Trophoblast cell (in vitro differentiated cells and primary cell): ENCODE measurements around the gene FBXO48.
A peak's percentile ranks its signal among the peaks of the same experiment; 100 is the strongest.

Experiments used
- DNase-seq, 2 donors: peaks; one replicate each; pipeline ENCODE4 v3.0.0-alpha.2; 2016
- H2AFZ ChIP-seq: 2 replicates; pipeline ENCODE4 v1.6.1; 2013; ENCODE audit warnings: low read length, moderate library complexity, mild to moderate bottlenecking; ENCODE audit not compliant: insufficient read depth, poor library complexity
- H2AK5ac ChIP-seq: 2 replicates; pipeline ENCODE4 v1.6.1; 2013; ENCODE audit warnings: mild to moderate bottlenecking, low read length
- H2BK120ac ChIP-seq: 2 replicates; pipeline ENCODE4 v1.6.1; 2013; ENCODE audit warnings: low read length, mild to moderate bottlenecking, moderate library complexity; ENCODE audit not compliant: insufficient read depth, poor library complexity
- H2BK12ac ChIP-seq: 2 replicates; pipeline ENCODE4 v1.6.1; 2013; ENCODE audit warnings: mild to moderate bottlenecking, low read length, moderate library complexity
- H2BK5ac ChIP-seq: 2 replicates; pipeline ENCODE4 v1.6.1; 2013; ENCODE audit warnings: low read length, low read depth, moderate library complexity, mild to moderate bottlenecking; ENCODE audit not compliant: poor library complexity
- H3K14ac ChIP-seq: 2 replicates; pipeline ENCODE4 v1.6.1; 2013; ENCODE audit warnings: mild to moderate bottlenecking, low read length
- H3K18ac ChIP-seq: 2 replicates; pipeline ENCODE4 v1.6.1; 2013; ENCODE audit warnings: mild to moderate bottlenecking, low read length
- H3K23ac ChIP-seq: 2 replicates; pipeline ENCODE4 v1.6.1; 2013; ENCODE audit warnings: low read length
- H3K27ac ChIP-seq: 2 replicates; pipeline ENCODE4 v1.5.1; 2013; ENCODE audit warnings: low read depth, mild to moderate bottlenecking, inconsistent platforms, low read length, moderate library complexity
- H3K27me3 ChIP-seq: 2 replicates; pipeline ENCODE4 v1.6.1; 2013; ENCODE audit warnings: inconsistent platforms, mild to moderate bottlenecking, low read length, moderate library complexity; ENCODE audit not compliant: insufficient read depth
- H3K36me3 ChIP-seq, 2 experiments: 1 replicate in 1 of 2; 2 replicates in 1 of 2; pipeline ENCODE4 v1.6.1; 2013; ENCODE audit warnings: low read length in 2 of 2, mild to moderate bottlenecking in 2 of 2, moderate library complexity in 1 of 2; ENCODE audit not compliant: insufficient read depth in 2 of 2, control insufficient read depth in 1 of 2
- H3K4ac ChIP-seq: 2 replicates; pipeline ENCODE4 v1.6.1; 2013; ENCODE audit warnings: low read depth, mild to moderate bottlenecking, low read length, moderate library complexity
- H3K4me1 ChIP-seq, 2 experiments: 1 replicate in 1 of 2; 2 replicates in 1 of 2; pipeline ENCODE4 v1.6.1; 2013; ENCODE audit warnings: low read length in 2 of 2, mild to moderate bottlenecking in 2 of 2, moderate library complexity in 1 of 2; ENCODE audit not compliant: insufficient read depth in 2 of 2, control insufficient read depth in 1 of 2
- H3K4me2 ChIP-seq: 2 replicates; pipeline ENCODE4 v1.6.1; 2013; ENCODE audit warnings: inconsistent platforms, mild to moderate bottlenecking, low read length, moderate library complexity
- H3K4me3 ChIP-seq: 2 replicates; pipeline ENCODE4 v1.5.1; 2013; ENCODE audit warnings: mild to moderate bottlenecking, low read depth, low read length, inconsistent platforms
- H3K79me1 ChIP-seq: one replicate; pipeline ENCODE4 v1.6.1; 2013; ENCODE audit warnings: low read length
- H3K79me2 ChIP-seq: 2 replicates; pipeline ENCODE4 v1.6.1; 2013; ENCODE audit warnings: low read length, mild to moderate bottlenecking; ENCODE audit not compliant: control insufficient read depth, insufficient read depth, poor library complexity
- H3K9ac ChIP-seq: 2 replicates; pipeline ENCODE4 v1.6.1; 2013; ENCODE audit warnings: mild to moderate bottlenecking, low read length
- H3K9me3 ChIP-seq: 2 replicates; pipeline ENCODE4 v1.6.1; 2013; ENCODE audit warnings: low read depth, mild to moderate bottlenecking, control low read depth, inconsistent platforms, low read length; ENCODE audit not compliant: insufficient read depth
- H4K12ac ChIP-seq: 2 replicates; pipeline ENCODE4 v1.6.1; 2013; ENCODE audit warnings: low read depth, mild to moderate bottlenecking, low read length, moderate library complexity
- H4K8ac ChIP-seq: 2 replicates; pipeline ENCODE4 v1.6.1; 2013; ENCODE audit warnings: low read depth, mild to moderate bottlenecking, low read length, moderate library complexity
- H4K91ac ChIP-seq: one replicate; pipeline ENCODE4 v1.6.1; 2013; ENCODE audit warnings: low read depth, mild to moderate bottlenecking, low read length, moderate library complexity
- WGBS: extraction: QIAGEN DNeasy Blood & Tissue Kit; methylation state at CpG from one replicate; pipeline ENCODE4 v1.1.7; 2013; ENCODE audit warnings: missing lambda C conversion rate; ENCODE audit not compliant: insufficient read length, insufficient coverage; ENCODE audit errors: extremely low coverage; 5-methylcytosine and 5-hydroxymethylcytosine counted together

The FBXO48 gene

DNA sequence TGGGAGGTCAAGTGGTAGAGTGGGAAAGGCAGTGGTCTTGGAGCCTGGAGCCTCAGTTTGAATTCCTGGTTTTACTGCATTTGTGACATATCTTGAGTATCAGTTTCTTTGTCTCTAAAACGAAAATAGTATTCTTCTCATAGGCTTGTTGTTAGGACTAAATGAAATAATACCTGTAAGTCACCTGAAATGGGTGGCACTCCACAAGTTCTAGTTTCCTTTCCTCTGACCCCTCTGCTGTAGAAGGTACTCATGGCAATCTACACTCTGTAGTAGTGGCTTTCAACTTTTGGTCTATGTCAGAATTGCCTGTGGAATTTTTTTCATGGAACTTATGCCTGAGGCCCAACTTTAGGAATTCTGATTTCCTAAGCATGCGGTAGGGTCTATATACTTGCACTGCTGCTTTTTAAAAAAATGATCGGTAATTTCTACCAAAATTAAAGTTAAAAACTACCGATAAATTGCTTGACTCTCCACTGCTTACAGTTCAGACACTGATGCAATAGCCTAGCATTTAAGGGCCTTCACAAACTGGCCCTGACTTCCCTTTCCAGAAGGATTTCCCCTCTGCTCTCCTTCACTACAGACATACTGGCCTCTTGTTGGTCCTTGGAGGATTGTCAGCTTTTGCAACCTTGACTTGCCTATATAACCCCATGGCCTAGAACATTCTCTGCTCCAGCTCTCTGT, 54.8 kb downstream of the FBXO48 start:
- Histone ChIP-seq H3K36me3 (no peaks in the 10 kb centered on the region), H3K4me1 (no peaks in the 10 kb centered on the region), H3K9ac (no peak overlapping the region), H3K9me3 (no peaks in the 10 kb centered on the region), H3K4me2 (no peak overlapping the region), H3K4ac (no peak overlapping the region), H2BK12ac (no peak overlapping the region), H3K79me1 (no peaks in the 10 kb centered on the region), H4K8ac (no peak overlapping the region), H3K79me2 (no peaks in the 10 kb centered on the region), H3K4me3 (no peak overlapping the region), H2BK120ac (no peak overlapping the region), H2AFZ (no peak overlapping the region), H2BK5ac (no peak overlapping the region), H3K23ac (no peak overlapping the region), H3K27ac (no peak overlapping the region), H4K91ac (no peak overlapping the region), H4K12ac (no peak overlapping the region), H3K14ac (no peak overlapping the region), H2AK5ac (no peak overlapping the region), H3K18ac (no peak overlapping the region), H3K27me3 (no peaks in the 10 kb centered on the region)
- DNase-seq, result peak; percentile 12 to 66
- no CpG with 5 or more reads among the region's 4 CpGs for WGBS

DNA sequence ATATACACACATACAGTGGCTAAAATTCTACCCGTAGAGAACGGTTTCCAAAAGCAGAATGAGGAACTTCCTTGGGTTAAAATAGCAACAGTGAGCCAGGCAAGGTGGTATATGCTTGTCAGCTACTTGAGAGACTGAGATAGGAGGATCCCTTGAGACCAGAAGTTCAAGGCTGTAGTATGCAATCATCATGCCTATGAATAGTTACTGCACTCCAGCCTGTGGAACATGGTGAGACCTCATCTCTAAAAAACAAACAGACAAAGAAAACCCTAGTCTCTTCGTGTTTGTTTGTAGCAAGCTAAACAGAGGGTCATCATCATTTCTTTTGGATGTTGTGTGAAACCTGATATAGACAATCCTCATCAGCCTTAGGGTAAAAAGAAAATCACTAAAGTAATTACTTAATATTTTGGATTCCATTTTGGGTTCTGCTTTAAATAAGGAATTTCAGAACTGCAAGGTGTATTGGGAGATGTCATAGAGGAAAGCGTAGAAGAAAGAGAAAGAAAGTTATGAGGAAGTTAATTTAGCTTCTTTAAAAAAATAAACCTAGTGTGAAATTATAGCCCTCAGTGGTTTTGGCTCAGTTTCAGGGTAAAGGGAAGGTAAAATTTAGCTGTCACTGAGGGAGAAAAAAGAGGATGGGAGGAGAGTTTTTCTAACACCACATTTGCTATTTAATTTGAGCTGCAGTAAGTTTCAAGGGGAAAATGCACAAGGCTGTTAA, 55.5 kb downstream of the FBXO48 start:
- no peak overlapping the region for H2BK5ac ChIP-seq
- H3K14ac ChIP-seq, result no peak overlapping the region
- no peak overlapping the region for H3K4ac ChIP-seq
- no peaks in the 10 kb centered on the region for H3K4me1 ChIP-seq
- H3K27me3 ChIP-seq, result no peaks in the 10 kb centered on the region
- H4K12ac ChIP-seq, result no peak overlapping the region
- no peak overlapping the region for H3K23ac ChIP-seq
- no peaks in the 10 kb centered on the region for H3K79me2 ChIP-seq
- H2BK12ac ChIP-seq, result no peak overlapping the region
- H3K36me3 ChIP-seq, result no peaks in the 10 kb centered on the region
- H2BK120ac ChIP-seq, result no peak overlapping the region
- H3K4me3 ChIP-seq, result no peak overlapping the region
- DNase-seq, result peak in 1 of 2 donors; percentile 12
- H3K18ac ChIP-seq, result no peak overlapping the region
- H4K91ac ChIP-seq, result no peak overlapping the region
- H3K27ac ChIP-seq, result no peak overlapping the region
- H2AK5ac ChIP-seq, result no peak overlapping the region
- WGBS, result 100% methylated on average over 1 of the region's 4 CpGs
- H3K9ac ChIP-seq, result no peak overlapping the region
- no peak overlapping the region for H3K4me2 ChIP-seq
- H4K8ac ChIP-seq, result no peak overlapping the region
- no peaks in the 10 kb centered on the region for H3K79me1 ChIP-seq
- H3K9me3 ChIP-seq, result no peaks in the 10 kb centered on the region
- no peak overlapping the region for H2AFZ ChIP-seq
